ENCODE results near the gene TRMT13.

TRMT13 gene

DNA sequence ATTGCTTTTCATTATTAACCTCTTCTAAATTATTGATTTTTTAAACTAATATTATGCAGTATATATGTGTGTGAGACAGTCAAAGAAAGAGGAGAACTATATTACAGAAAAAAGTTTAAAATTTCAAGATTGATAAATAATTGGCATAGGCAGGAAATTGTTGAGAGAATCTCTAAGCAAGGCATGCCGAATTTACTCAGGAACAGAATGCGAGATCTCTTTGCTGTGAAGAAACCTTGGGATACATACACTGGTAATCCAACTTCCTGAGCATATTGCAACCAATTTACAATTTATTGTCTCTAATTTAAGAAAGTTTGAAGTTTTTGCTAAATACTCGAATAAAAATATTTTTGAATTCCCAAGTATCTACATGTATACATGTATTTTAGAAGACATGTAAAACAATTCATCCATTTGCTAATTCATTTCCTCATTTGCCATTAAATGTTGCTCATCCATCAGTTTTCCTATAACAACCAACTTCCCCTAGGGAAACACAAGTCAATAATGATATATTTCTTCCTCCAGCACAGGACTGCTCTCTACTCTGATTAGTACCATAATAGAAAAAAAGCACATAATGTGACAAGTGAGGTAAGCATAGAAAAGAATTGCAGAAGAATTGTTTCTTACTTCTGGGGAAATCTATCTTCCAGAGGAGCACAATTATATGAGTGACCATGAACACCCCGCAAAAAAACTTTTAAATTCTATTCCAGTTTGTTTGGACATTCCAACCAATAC, 44.5 kb downstream of the TRMT13 start:
- no peak for DNase-seq (ENCODE audit: low read depth)
- H3K4me3 ChIP-seq (ENCODE audit: control insufficient read depth, low read depth, low read length), result no peak overlapping the region
- TF ChIP-seq, protein P1, sequence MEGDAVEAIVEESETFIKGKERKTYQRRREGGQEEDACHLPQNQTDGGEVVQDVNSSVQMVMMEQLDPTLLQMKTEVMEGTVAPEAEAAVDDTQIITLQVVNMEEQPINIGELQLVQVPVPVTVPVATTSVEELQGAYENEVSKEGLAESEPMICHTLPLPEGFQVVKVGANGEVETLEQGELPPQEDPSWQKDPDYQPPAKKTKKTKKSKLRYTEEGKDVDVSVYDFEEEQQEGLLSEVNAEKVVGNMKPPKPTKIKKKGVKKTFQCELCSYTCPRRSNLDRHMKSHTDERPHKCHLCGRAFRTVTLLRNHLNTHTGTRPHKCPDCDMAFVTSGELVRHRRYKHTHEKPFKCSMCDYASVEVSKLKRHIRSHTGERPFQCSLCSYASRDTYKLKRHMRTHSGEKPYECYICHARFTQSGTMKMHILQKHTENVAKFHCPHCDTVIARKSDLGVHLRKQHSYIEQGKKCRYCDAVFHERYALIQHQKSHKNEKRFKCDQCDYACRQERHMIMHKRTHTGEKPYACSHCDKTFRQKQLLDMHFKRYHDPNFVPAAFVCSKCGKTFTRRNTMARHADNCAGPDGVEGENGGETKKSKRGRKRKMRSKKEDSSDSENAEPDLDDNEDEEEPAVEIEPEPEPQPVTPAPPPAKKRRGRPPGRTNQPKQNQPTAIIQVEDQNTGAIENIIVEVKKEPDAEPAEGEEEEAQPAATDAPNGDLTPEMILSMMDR (conservative IDR thresholded peaks at IDR 0.05; ENCODE audit: control insufficient read depth, insufficient read depth, low read depth, low read length), result no peak

DNA sequence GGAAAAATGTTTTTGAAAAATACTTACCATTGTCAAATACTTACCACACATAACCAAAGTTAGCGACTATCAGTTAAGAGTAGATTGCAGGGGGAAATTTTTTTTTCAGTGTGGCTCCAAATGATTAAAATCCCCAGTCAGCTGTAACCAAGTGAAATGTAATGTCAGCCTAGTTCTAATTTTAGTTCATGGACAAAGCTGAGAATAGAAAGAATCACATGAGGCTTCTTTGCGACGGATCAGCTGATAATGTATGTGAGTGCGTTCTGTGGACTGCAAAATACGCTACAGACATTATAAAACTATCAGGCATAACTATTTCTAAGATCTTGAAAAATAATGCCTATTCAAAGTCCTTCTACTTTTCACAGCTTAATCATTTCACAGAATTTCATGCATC, 45.1 kb downstream of the TRMT13 start, which contains the start of gene LRRC39:
LRRC39 (minus strand) TSS at position 166 of the 400 bp plus-strand sequence. CDS start 9,740 bp downstream, outside the sequence.
- H3K4me3 ChIP-seq (ENCODE audit: control insufficient read depth, low read depth, low read length), result no peak within 1 kb of the TSS
- DNase-seq (ENCODE audit: low read depth), result no peak
- TF ChIP-seq, protein P1 (conservative IDR thresholded peaks at IDR 0.05; ENCODE audit: control insufficient read depth, insufficient read depth, low read depth, low read length), result no peak

DNA sequence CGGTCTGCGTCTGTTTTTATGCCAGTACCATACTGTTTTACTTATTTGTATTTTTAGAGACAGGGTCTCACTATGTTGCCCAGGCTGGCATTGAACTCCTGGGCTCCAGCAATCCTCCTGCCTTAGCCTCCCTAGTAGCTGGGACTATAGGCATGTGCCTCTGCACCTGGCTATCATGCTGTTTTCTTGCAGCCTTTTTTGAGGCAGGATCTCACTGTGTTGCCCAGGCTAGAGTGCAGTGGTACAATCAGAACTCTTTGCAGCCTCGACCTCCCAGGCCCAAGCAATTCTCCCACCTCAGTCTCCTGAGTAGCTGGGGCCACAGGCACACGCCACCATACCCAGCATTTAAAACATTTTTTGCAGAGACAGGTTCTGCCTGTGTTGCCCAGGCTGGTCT, 50.4 kb downstream of the TRMT13 start:
- DNase-seq (ENCODE audit: low read depth), result no peak
- TF ChIP-seq, protein P1 (conservative IDR thresholded peaks at IDR 0.05; ENCODE audit: control insufficient read depth, insufficient read depth, low read depth, low read length), result no peak
- no peak overlapping the region for H3K4me3 ChIP-seq (ENCODE audit: control insufficient read depth, low read depth, low read length)

DNA sequence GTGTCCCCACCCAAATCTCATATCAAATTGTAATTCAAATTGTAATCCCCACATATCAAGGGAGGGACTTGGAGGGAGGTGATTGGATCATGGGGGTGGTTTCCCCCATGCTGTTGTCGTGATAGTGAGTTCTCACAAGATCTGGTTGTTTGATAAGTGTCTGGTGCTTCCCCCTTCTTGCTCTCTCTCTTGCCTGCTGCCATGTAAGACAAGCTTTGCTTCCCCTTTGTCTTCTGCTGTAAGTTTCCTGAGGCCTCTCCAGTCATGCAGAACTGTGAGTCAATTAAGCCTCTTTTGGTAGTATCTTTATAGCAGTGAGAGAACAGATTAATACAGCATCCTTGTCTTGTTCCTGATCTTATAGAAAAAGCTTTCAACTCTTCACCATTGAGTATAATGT, 51.6 kb downstream of the TRMT13 start:
- TF ChIP-seq, protein P1 (conservative IDR thresholded peaks at IDR 0.05; ENCODE audit: control insufficient read depth, insufficient read depth, low read depth, low read length), result no peak
- H3K4me3 ChIP-seq (ENCODE audit: control insufficient read depth, low read depth, low read length), result no peak overlapping the region
- no peak for DNase-seq (ENCODE audit: low read depth)

DNA sequence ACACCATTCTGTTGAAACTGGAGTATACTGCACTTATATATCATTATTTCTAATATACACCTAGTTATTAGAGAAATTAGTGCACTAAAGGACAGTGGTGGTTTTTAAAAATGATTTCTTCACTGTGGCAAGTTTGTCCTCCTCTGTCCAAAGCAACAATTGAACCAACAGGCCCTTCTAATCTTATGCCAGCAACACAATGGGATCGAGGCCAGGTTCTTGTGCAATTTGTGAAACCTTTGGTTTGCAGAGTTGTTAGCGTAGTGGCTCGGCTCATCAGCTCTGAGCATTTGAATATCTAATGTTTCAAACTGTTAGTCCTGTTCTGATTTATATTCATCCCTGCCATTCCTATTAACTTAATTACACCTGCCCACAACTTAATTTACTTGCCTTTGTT, 54.9 kb downstream of the TRMT13 start:
- peak; percentile 71 for DNase-seq (ENCODE audit: low read depth)
- no peak overlapping the region for H3K4me3 ChIP-seq (ENCODE audit: control insufficient read depth, low read depth, low read length)
- TF ChIP-seq, protein P1 (conservative IDR thresholded peaks at IDR 0.05; ENCODE audit: control insufficient read depth, insufficient read depth, low read depth, low read length), result no peak

DNA sequence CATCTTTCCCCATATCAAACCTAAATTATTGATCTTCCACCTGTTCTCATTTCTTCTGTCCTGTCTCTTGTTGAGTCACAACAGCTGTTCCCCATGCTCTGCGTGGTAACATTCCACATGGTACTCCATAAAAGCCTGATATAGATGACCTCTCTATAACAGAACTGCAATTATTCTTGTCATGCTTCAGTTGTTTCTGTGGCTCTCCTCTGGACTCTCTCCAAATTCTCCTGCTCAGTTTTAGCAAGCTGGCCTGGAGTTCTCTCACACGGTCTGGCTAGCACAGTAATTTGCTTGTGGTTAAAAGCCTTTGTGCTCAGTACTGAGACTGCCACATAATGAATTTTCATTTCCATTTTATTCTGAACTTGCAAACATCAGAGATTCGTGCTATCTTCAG, 55.7 kb downstream of the TRMT13 start:
- TF ChIP-seq, protein P1 (conservative IDR thresholded peaks at IDR 0.05; ENCODE audit: control insufficient read depth, insufficient read depth, low read depth, low read length), result no peak
- no peak overlapping the region for H3K4me3 ChIP-seq (ENCODE audit: control insufficient read depth, low read depth, low read length)
- peak; percentile 76 for DNase-seq (ENCODE audit: low read depth)
